Tibial nerve (tissue), 4 donors: ENCODE data around the gene TRIM45.

ENCODE experiments used
- EP300 ChIP-seq, 2 donors: sonication (generic); formaldehyde crosslinking; IDR thresholded peaks; one replicate each; pipeline ENCODE4 v1.6.1; 2017; ENCODE audit warnings: antibody characterized with exemption in 2 of 2, mild to moderate bottlenecking in 1 of 2
- POLR2A ChIP-seq, 2 donors: fragments of 450-650 bp; IDR thresholded peaks; one replicate each; pipeline ENCODE4 v1.6.1; 2017; ENCODE audit warnings: antibody characterized with exemption in 2 of 2, mild to moderate bottlenecking in 2 of 2, moderate library complexity in 2 of 2
- TF ChIP-seq, protein P1 (sequence below), 5 experiments: fragments of 200-600 bp in 3 of 5; fragments of 450-650 bp in 2 of 5; sonication (generic) in 3 of 5; IDR thresholded peaks; one replicate each; pipeline ENCODE4 v1.5.1; 2016 to 2019; ENCODE audit warnings: antibody characterized with exemption in 5 of 5, mild to moderate bottlenecking in 3 of 5, moderate library complexity in 2 of 5

DNA sequence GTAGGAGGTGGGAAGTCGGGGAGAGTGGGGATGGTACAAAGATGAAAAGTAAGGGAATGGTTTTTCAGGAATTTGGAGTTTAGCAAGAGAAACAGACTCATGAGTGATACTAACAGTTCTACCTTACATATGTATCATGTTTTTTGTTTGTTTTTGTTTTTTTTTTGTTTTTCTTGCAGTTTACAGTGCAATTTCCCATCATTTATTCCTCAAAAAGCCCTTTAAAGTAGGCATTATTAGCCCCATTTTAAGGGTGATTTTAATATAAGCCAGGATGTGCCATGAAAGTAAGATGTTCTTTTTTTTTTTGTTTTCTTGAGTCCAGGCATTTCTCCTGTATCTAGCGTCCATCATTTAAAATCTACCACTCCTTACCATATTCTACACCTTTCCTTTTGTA, 13.8 kb upstream of the TRIM45 start:
- TF ChIP-seq, protein P1, sequence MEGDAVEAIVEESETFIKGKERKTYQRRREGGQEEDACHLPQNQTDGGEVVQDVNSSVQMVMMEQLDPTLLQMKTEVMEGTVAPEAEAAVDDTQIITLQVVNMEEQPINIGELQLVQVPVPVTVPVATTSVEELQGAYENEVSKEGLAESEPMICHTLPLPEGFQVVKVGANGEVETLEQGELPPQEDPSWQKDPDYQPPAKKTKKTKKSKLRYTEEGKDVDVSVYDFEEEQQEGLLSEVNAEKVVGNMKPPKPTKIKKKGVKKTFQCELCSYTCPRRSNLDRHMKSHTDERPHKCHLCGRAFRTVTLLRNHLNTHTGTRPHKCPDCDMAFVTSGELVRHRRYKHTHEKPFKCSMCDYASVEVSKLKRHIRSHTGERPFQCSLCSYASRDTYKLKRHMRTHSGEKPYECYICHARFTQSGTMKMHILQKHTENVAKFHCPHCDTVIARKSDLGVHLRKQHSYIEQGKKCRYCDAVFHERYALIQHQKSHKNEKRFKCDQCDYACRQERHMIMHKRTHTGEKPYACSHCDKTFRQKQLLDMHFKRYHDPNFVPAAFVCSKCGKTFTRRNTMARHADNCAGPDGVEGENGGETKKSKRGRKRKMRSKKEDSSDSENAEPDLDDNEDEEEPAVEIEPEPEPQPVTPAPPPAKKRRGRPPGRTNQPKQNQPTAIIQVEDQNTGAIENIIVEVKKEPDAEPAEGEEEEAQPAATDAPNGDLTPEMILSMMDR (IDR thresholded peaks at IDR 0.05) = no peak
- TF ChIP-seq POLR2A (IDR thresholded peaks at IDR 0.05) (no peak), EP300 (IDR thresholded peaks at IDR 0.05) (no peak)
